HepG2 (cell line): ENCODE data around the gene CFAP97. TPM values are rescaled to one million over a fixed set of nuclear protein-coding genes. Genes with fewer than 3 reads are reported as not detected.

ENCODE experiments used
- ATAC-seq: fragments of 200-7000 bp; cut with Tn5 transposase; 3 replicates; pipeline ENCODE4 v1.9.1; 2020; ENCODE audit warnings: mild to moderate bottlenecking, moderate library complexity
- BruUV-seq: library from RNA; stranded (reverse); fragments of 400-500 nt; replicated peaks from 2 replicates; lab custom pipeline; 2021; lab: Mats Ljungman, UMichigan
- CTCF ChIA-PET: fragments of 300-600 bp; formaldehyde crosslinking; extraction: SDS; loops from one replicate; lab custom pipeline; 2021; ENCODE audit warnings: low total read pairs, inconsistent platforms, low intra/inter-chr PET ratio; lab: Yijun Ruan, JAX
- POLR2A ChIA-PET: fragments of 350-600 bp; sonication (Branson Sonifier 250); formaldehyde crosslinking; loops from one replicate; lab custom pipeline; 2020; ENCODE audit warnings: antibody characterized with exemption, inconsistent platforms; lab: Yijun Ruan, JAX
- DNase-seq: peaks from one replicate; pipeline ENCODE4 v3.0.0-alpha.2; 2015; ENCODE audit warnings: low spot score
- FAIRE-seq: peaks from 3 replicates; lab custom pipeline; 2011; peaks lifted over from hg19 to GRCh38; lab: Jason Lieb, UNC
- H2AFZ ChIP-seq: one replicate; pipeline ENCODE4 v1.6.1; 2011; ENCODE audit warnings: low read length, inconsistent platforms
- H3K27ac ChIP-seq: fragments of 300-600 bp; 3 replicates; pipeline ENCODE4 v1.8.0; 2011; ENCODE audit warnings: mixed run types, mild to moderate bottlenecking, mixed read lengths, low read length, inconsistent platforms; ENCODE audit not compliant: insufficient read depth; ENCODE audit errors: extremely low read length
- H3K27me3 ChIP-seq, 2 experiments: fragments of 200-600 bp in 1 of 2; 2 replicates in 1 of 2; 3 replicates in 1 of 2; pipeline versions ENCODE4 v1.6.0 to v1.8.0; 2011; ENCODE audit warnings: low read length in 2 of 2, mild to moderate bottlenecking in 2 of 2, moderate library complexity in 2 of 2, inconsistent platforms in 1 of 2; ENCODE audit not compliant: insufficient read depth in 2 of 2, control insufficient read depth in 1 of 2
- H3K36me3 ChIP-seq, 2 experiments: fragments of 200-600 bp in 1 of 2; replicated peaks in 1 of 2; 2 replicates in 1 of 2; 3 replicates in 1 of 2; pipeline versions ENCODE4 v1.5.1 to v1.8.0; 2011; ENCODE audit warnings: low read length in 2 of 2, inconsistent platforms in 1 of 2; ENCODE audit not compliant: insufficient read depth in 2 of 2, control insufficient read depth in 1 of 2
- H3K4me1 ChIP-seq: 2 replicates; pipeline ENCODE4 v1.5.1; 2012; ENCODE audit warnings: low read length, inconsistent platforms; ENCODE audit not compliant: insufficient read depth
- H3K4me2 ChIP-seq: 2 replicates; pipeline ENCODE4 v1.6.0; 2011; ENCODE audit warnings: low read depth, low read length, inconsistent platforms
- H3K4me3 ChIP-seq, 3 experiments: fragments of 200-600 bp in 1 of 3; sonication (generic), shearing (Covaris generic) in 1 of 3; replicated peaks in 1 of 3; 2 replicates each; pipeline ENCODE4 v1.5.1; 2011 to 2016; ENCODE audit warnings: low read length in 3 of 3, inconsistent platforms in 2 of 3, low read depth in 2 of 3, mild to moderate bottlenecking in 2 of 3, control low read depth in 1 of 3, mixed read lengths in 1 of 3; ENCODE audit not compliant: insufficient read depth in 1 of 3
- H3K79me2 ChIP-seq: one replicate; pipeline ENCODE4 v1.6.1; 2011; ENCODE audit warnings: low read length, inconsistent platforms; ENCODE audit not compliant: insufficient read depth
- H3K9ac ChIP-seq: 2 replicates; pipeline ENCODE4 v1.6.0; 2011; ENCODE audit warnings: mild to moderate bottlenecking, low read depth, low read length, inconsistent platforms; ENCODE audit not compliant: insufficient read depth
- H3K9me3 ChIP-seq: 2 replicates; pipeline ENCODE4 v1.5.1; 2012; ENCODE audit warnings: mild to moderate bottlenecking, low read length
- H4K20me1 ChIP-seq: 2 replicates; pipeline ENCODE4 v1.6.0; 2011; ENCODE audit warnings: inconsistent platforms, mild to moderate bottlenecking, low read length, moderate library complexity; ENCODE audit not compliant: insufficient read depth
- MED1 ChIP-seq: sonication (generic); formaldehyde crosslinking; IDR thresholded peaks from 2 replicates; pipeline ENCODE4 v1.4.0; 2020; ENCODE audit warnings: missing genetic modification reagents
- RORA ChIP-seq: sonication (generic); formaldehyde crosslinking; IDR thresholded peaks from 2 replicates; pipeline ENCODE4 v1.5.0; 2020; ENCODE audit warnings: mild to moderate bottlenecking, missing genetic modification reagents, moderate library complexity
- SUZ12 ChIP-seq: fragments of 150-350 bp; IDR thresholded peaks from 2 replicates; pipeline ENCODE4 v1.6.1; 2014; ENCODE audit warnings: low read depth, low read length
- TBL1XR1 ChIP-seq: fragments of 150-350 bp; IDR thresholded peaks from 2 replicates; pipeline ENCODE4 v1.6.1; 2014; ENCODE audit warnings: borderline replicate concordance, low read length; ENCODE audit not compliant: partially characterized antibody
- ZIK1 ChIP-seq: sonication (generic); formaldehyde crosslinking; IDR thresholded peaks from 2 replicates; pipeline ENCODE4 v1.5.0; 2020; ENCODE audit warnings: mild to moderate bottlenecking, low read depth, missing genetic modification reagents, borderline replicate concordance
- ZNF10 ChIP-seq: sonication (generic); formaldehyde crosslinking; IDR thresholded peaks from 2 replicates; pipeline ENCODE4 v1.4.0; 2020; ENCODE audit warnings: mild to moderate bottlenecking, low read depth, missing genetic modification reagents, borderline replicate concordance
- ZNF33A ChIP-seq: sonication (generic); formaldehyde crosslinking; IDR thresholded peaks from 2 replicates; pipeline ENCODE4 v1.5.1; 2020; ENCODE audit warnings: missing genetic modification reagents, mild to moderate bottlenecking, moderate library complexity, borderline replicate concordance
- ZNF782 ChIP-seq: sonication (generic); formaldehyde crosslinking; IDR thresholded peaks from 2 replicates; pipeline ENCODE4 v1.4.0; 2020; ENCODE audit warnings: missing genetic modification reagents, mild to moderate bottlenecking, borderline replicate concordance
- WGBS: methylation state at CpG from one replicate; pipeline ENCODE4 v1.1.6; 2017; ENCODE audit warnings: low lambda C conversion rate; 5-methylcytosine and 5-hydroxymethylcytosine counted together
- in situ Hi-C: cut with HindIII; loops from 2 replicates; pipeline ENCODE4 v1.10.0; 2017; ENCODE audit warnings: low pct_unique_long_range_greater_than_20kb; ENCODE audit not compliant: extremely low pct_ligation_motif_present
- intact Hi-C: fragments of 100-400 bp; cut with micrococcal nuclease; formaldehyde crosslinking; loops from one replicate; pipeline ENCODE4 v1.10.0; 2022; ENCODE audit not compliant: unreplicated experiment
- polyA plus RNA-seq, 8 experiments: library from polyadenylated mRNA; depleted of rRNA in 3 of 8; stranded (reverse) in 7 of 8; unstranded in 1 of 8; fragments of >200 nt; fragmentation: Illumina TruSeq in 4 of 8; extraction: Trizol in 4 of 8; gene quantifications; 2 replicates each; pipeline versions ENCODE4 v1.2.1 to v1.2.3, GENCODE V29; 2011 to 2016; ENCODE audit warnings: low read depth in 4 of 8, missing spikeins in 1 of 8, mixed read lengths in 1 of 8; ENCODE audit not compliant: insufficient read depth in 1 of 8
- total RNA-seq, 5 experiments: library from RNA; depleted of rRNA; stranded (reverse); fragments of >200 nt; fragmentation: Illumina TruSeq; extraction: Trizol; gene quantifications; 2 replicates each; pipeline ENCODE4 v1.2.3, GENCODE V29; 2016; ENCODE audit warnings: low read depth in 1 of 5

CFAP97 gene
- total and polyA plus RNA-seq, 2 of the 13 experiments (the other 11 are each of a cell fraction or from before 2014, with no cell fraction given) = 32.1 to 44.4 TPM

GRCh38 chr4:185190306-185190856 is 13.4 kb downstream of the CFAP97 start:
- 89% methylated on average over 6 of the region's 6 CpGs for WGBS
- no peaks in the 10 kb centered on the region for H3K27me3 ChIP-seq
- TSS peak; percentile 75 for BruUV-seq
- H3K4me2 ChIP-seq = no peak overlapping the region
- ATAC-seq (no peak), DNase-seq (no peak), FAIRE-seq (no peak)
- ChIA-PET CTCF (no interaction called here), POLR2A (no interaction called here)
- H3K9ac ChIP-seq = no peak overlapping the region
- no peak overlapping the region for H3K27ac ChIP-seq
- intact Hi-C loops = no loop called here
- peaks cover 9 to 31% of the 10 kb centered on the region in 2 experiments for H3K36me3 ChIP-seq
- no peak overlapping the region for H2AFZ ChIP-seq
- H3K9me3 ChIP-seq = no peaks in the 10 kb centered on the region
- in situ Hi-C loops = no loop called here
- H3K79me2 ChIP-seq = peaks cover 64% of the 10 kb centered on the region
- no peak overlapping the region for H3K4me3 ChIP-seq
- H4K20me1 ChIP-seq = peaks cover 17% of the 10 kb centered on the region
- TF ChIP-seq ZNF782 = no peak
- TF ChIP-seq ZNF33A (CRISPR knock-in tag) = no peak
- no peak for TF ChIP-seq ZIK1 (CRISPR knock-in tag)
- no peak for TF ChIP-seq TBL1XR1
- TF ChIP-seq MED1 (CRISPR knock-in tag) = no peak
- TF ChIP-seq ZNF10 (CRISPR knock-in tag) = no peak
- TF ChIP-seq SUZ12 = no peak
- peaks cover 3% of the 10 kb centered on the region; the same call in 1 of the 2 replicates for H3K4me1 ChIP-seq

GRCh38 chr4:185189606-185190305 is 14.0 kb downstream of the CFAP97 start:
- Histone ChIP-seq H4K20me1 (peaks cover 17% of the 10 kb centered on the region), H3K27me3 (no peaks in the 10 kb centered on the region), H3K4me1 (no peaks in the 10 kb centered on the region; the same call in 1 of the 2 replicates), H3K9me3 (no peaks in the 10 kb centered on the region), H3K79me2 (peaks cover 61% of the 10 kb centered on the region), H3K4me2 (no peak overlapping the region), H3K27ac (no peak overlapping the region), H3K4me3 (no peak overlapping the region), H3K36me3 (peaks cover 9 to 31% of the 10 kb centered on the region in 2 experiments), H3K9ac (no peak overlapping the region), H2AFZ (no peak overlapping the region)
- intact Hi-C loops (no loop called here), in situ Hi-C loops (no loop called here)
- TF ChIP-seq RORA = no peak
- ATAC-seq (no peak), FAIRE-seq (no peak), DNase-seq (no peak)
- POLR2A ChIA-PET = no interaction called here
- BruUV-seq = no TSS peak
- 85% methylated on average over 4 of the region's 4 CpGs for WGBS
- CTCF ChIA-PET = no interaction called here
